NCI-H526 (cell line): Measurements from ENCODE around the gene LRRC74A.
A peak's percentile ranks its signal among the peaks of the same experiment; 100 is the strongest.

Source experiments
- DNase-seq, 2 experiments: peaks; one replicate each; lab custom pipeline; 2025; lab: John Stamatoyannopoulos, UW

LRRC74A gene

DNA sequence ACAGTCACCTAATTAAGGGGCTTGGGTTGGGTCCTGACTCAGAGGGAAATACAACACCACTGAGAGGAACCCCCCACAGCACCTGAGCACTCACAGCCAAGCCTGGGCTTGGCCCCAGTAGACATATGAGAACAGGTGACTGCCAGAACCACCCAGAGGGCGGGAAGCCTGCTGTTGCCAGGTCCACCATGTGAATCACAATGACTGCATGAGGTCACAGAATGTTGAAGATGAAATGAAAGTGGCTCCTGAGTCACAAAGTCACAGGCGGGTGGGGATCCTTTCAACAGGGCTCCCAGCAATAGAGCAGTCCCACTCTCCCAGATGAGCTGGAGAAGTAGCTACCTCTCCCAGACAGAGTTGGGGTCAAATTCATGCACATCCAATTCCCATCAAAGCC is at the start of gene LRRC74A:
TSS of gene LRRC74A (plus strand) at position 287 of the 400 bp plus-strand sequence. CDS start 290 bp downstream, outside the sequence.
- no peak for DNase-seq

- DNase-seq: peak in 1 of 2 experiments; percentile 18
Measured at GRCh38 chr14:76776428-76777251, 49.6 kb upstream of the LRRC74A start.

- DNase-seq: no peak
Measured at GRCh38 chr14:76777721-76778120, 48.5 kb upstream of the LRRC74A start.

DNA sequence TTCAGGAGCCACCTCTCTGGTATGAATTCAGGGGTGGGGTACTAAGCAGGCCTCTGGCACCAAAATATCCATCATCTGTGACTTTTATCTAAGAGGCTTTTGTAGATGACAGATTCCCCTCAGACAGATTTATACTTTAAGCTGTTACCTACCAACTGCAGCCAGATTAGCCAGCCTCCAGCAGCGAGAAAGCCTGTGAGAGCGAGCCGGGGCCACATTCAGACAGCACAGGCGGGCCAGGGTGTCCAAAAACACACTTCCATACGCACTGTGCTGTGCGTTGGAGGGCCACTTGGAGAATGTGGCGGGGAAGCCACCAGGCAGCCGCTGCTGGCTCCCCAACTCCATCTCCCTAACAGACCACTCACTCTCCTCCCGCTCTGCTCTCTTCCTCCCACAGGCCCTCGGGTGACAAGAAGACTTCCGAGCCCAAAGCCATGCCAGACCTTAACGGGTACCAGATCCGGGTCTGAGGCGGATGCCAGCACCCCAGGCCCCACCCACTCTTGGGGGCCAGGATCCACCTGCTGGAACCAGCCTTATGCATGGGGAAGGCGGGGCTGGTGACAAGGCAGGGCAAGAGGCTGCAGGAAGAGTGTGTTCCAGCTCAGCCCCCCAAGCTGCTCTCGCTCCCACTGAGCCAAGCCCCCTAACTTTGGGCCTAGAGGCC is 47.5 kb upstream of the LRRC74A start:
- no peak for DNase-seq

GRCh38 chr14:76779221-76780057 is 46.8 kb upstream of the LRRC74A start:
- DNase-seq: no peak

DNA sequence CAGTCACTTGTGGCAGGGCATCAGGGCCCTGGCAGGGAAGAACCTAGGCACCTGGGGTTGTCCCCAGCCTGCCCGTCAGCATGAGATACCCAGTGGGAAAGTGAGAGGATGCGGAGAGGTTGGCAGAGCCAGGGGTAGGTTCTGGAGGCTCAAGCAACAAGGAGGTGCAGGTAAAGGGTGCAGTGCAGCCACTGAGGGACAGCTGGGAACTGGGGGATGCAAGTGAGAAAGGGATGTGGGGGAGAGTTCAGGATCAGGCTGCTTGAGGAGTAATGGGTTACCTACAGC is 46.2 kb upstream of the LRRC74A start:
- no peak for DNase-seq

DNA sequence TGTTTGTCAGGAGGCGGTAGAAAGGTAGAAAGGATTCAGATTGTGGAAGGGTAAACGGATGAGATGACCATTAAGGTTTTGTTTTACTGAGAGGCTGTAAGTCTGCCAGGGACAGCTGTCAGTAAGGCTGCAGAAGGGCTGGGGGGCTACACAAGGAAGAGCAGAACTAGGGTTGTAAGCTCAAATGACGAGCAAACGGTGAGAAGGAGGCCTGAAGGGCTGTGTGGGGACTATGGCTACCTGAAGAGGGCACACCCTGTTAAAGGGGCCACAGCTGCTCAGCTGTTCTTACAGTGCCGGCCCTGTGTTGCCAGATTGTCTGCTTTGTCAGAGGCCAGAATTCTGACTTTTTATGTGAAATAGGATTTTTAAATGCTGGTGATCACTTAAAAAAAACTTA is 45.8 kb upstream of the LRRC74A start:
- no peak for DNase-seq

DNA sequence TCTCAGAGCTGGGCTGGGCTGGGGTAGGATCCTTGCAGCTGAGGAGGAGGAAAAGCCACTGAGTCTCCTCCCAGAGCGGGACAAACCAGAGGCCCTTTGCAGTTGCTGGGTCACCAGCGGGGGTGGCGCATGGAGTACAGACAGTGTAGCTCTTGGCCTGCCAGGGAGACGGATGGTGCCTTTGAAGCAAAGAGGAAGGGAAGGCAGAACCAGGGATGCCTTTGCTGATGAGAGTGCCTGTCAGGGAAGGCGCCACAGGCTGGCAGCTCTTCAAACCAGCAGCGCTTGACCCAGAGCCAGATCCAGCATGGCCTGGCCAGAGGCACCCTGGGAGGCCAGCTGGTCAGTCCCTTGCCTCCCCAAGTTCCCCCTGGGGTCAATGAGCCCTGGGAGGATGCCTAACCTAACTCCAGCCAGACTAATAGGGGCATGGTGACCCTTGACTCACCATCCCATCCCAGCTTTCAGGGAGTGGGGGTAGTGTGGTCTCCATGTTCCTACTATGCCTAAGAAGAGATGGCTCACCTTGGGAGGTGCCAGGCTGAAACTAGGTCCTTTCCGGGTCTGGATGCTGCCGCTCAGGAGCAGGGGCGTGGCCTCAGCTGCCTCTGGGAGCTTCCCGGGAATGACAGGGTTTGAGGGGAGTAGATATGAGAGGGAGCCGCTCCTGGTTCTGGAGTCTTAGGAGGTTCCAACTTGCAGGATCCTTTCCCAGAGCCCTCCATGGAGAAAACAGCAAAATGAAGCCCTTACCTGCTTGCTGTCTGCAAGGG is 45.1 kb upstream of the LRRC74A start:
- no peak for DNase-seq

GRCh38 chr14:76781648-76782051 is 44.6 kb upstream of the LRRC74A start:
- DNase-seq: no peak

- no peak for DNase-seq
Measured at GRCh38 chr14:76782115-76782884, 43.9 kb upstream of the LRRC74A start.

DNA sequence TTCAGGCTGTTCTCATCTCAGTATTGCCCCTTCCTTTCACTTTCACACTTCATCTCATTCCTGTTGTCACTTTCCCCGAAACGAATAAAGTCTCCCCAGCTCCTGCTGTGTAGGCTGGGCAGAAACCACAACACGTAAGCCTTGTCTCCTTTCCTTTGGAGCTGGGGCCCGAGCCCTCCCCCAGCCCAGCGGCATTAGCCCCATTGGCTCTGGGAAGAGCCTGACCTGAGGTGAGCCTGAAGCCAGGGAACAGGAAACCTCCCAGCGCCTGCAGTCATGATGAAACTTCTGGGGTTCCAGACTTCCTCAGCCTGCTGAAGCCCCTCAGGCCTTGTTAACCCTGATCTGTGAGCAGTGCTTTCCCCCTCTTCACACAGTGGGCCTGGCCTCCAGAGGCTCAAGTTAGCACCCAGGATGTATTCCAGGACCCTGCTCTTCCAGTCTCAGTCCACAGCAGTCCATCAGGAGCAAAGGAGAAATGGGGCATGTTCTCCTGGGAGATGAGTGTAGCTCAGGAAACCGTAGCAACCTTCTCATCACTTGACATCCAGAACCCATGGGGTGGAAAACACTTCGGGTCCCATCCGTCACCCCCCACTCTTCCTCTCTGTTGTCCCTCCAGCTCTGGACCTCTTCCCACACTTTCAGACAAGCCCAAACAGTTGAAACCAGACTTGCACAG is 43.2 kb upstream of the LRRC74A start:
- no peak for DNase-seq

DNA sequence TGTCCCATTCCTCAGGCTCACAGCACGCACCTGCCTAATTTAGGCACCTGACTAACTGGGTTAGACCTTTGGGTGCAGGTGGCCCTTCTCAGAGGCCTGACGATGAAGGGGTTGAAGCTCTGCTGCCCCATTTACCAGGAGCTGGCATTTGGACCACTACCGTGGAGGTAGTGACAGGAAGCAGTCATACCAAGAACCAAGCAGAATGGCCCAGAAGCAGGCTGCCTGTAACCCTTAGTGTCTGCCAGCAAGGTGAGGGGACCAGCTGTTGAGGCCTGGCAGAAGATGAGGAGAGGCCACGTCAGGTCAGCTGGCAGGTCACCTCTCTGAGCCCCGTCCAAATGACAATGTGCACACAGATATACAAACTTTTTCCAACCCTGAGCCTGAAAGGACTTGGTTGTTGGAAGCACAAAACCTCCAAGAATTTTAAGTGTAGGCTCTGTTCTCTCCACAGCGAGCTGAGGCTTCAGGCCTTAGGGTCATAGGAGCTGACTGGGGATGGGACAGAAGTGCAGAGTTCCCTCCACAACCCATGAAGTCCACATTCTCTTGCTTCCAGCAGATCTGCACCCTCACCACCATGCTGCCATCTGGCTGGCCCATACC is 41.8 kb upstream of the LRRC74A start:
- no peak for DNase-seq

DNA sequence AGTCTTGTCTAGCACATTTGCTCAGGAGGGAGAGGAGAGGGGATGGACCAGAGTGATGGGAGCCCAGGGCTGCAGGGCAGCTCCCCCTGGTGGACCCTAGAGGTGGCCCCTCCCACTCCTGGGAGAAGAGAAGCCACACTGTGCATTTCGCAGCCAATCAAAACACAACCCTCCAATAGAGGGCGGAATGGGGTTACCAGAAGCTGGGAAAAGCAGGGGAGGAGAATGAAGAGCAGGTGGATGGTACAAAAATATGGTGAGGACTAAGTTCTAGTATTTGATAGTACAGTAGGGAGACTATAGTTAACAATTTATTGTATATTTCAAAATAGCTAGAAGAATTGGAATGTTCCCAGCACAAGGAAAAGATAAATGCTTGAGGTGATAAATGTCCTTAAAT is 41.3 kb upstream of the LRRC74A start:
- DNase-seq: peak; percentile 74 to 87

GRCh38 chr14:76786601-76787000 is 39.6 kb upstream of the LRRC74A start:
- DNase-seq: no peak

- DNase-seq: no peak
Measured at GRCh38 chr14:76792422-76792821, 33.8 kb upstream of the LRRC74A start.

DNA sequence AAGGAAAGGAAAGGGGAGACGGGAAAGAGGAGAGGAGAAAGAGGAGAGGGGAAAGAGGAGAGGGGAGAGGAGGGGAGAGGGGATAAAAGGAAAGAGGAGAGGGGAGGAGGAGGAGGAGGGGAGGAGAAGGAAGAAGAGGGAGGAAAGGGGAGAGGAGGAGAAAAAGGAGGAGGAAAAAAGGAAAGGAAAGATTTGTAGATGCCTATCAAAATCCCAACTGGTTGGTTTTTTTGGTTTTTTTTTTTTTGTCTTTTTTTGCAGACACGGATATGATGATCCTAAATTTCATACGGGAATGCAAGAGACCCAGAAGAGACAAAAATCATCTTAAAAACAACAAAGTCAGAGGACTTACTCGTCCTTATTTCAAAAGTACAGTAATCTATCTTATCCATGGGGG is 32.9 kb upstream of the LRRC74A start:
- no peak for DNase-seq

DNA sequence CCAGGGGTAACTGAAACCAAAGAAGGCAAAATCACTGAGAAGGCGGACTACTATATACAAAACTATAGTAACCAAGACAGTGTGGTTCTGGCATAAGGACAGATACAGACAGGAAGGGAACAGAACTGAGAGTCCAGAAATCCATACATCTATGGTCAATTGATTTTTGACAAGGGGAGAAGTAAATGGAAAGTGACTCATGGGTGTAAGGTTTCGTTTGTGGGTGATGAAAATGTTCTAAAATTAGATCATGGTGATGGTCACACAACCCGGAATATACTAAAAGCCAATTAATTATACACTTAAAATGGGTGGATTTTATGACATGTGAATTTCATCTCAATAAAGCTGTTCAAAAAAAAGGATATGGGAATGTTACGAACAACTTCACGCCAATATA is 32.3 kb upstream of the LRRC74A start:
- no peak for DNase-seq

- no peak for DNase-seq
Measured at GRCh38 chr14:76806446-76806845, 19.8 kb upstream of the LRRC74A start.

DNA sequence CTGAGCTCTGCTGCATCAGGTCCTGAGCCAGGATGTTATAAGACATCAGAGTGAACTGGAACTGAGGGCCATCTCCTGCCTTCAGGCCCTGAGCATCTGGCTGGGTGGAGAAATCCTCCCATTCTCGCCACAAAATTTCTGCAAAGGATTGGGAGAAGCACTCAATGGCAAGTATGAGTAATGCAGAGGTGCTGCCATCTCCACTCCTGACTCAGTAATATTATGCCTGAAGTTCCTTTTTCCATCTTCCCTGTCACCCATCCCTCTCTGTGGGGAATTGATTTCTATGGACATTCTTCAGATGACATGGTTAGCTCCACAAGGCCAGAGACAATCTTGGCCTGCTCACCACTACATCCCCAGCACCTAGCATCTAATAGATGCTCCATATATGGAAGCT is 18.2 kb upstream of the LRRC74A start:
- no peak for DNase-seq

GRCh38 chr14:76808990-76809389 is 17.2 kb upstream of the LRRC74A start:
- DNase-seq: no peak
